HepG2 (cell line): ENCODE data around the gene APC2. TPM values are rescaled to one million over a fixed set of nuclear protein-coding genes. Genes with fewer than 3 reads are reported as not detected.

ENCODE experiments used
- CBX1 ChIP-seq: IDR thresholded peaks from one replicate; pipeline ENCODE4 v1.6.1; 2016; ENCODE audit warnings: antibody characterized with exemption, low read depth
- KLF16 ChIP-seq, 2 experiments: sonication (generic) in 1 of 2; formaldehyde crosslinking in 1 of 2; IDR thresholded peaks; 2 replicates each; pipeline versions ENCODE4 v1.6.1 to v1.8.0; 2016 to 2023; ENCODE audit warnings: missing genetic modification reagents in 2 of 2, missing compliant biosample characterization in 1 of 2
- PPARG ChIP-seq: conservative IDR thresholded peaks from 2 replicates; pipeline ENCODE4 v1.6.1; 2016; ENCODE audit warnings: missing biosample characterization, missing genetic modification reagents
- PRDM4 ChIP-seq: sonication (generic); formaldehyde crosslinking; IDR thresholded peaks from 2 replicates; pipeline ENCODE4 v1.9.0; 2021; ENCODE audit warnings: missing genetic modification reagents, borderline replicate concordance
- REXO4 ChIP-seq: sonication (generic); formaldehyde crosslinking; IDR thresholded peaks from 2 replicates; pipeline ENCODE4 v1.8.0; 2022; ENCODE audit warnings: missing genetic modification reagents, mild to moderate bottlenecking, borderline replicate concordance
- TOE1 ChIP-seq: sonication (generic); formaldehyde crosslinking; IDR thresholded peaks from 2 replicates; pipeline ENCODE4 v1.4.0; 2020; ENCODE audit warnings: mild to moderate bottlenecking, missing genetic modification reagents
- ZFYVE20 ChIP-seq: sonication (generic); formaldehyde crosslinking; IDR thresholded peaks from 2 replicates; pipeline ENCODE4 v1.8.0; 2023; ENCODE audit warnings: low read depth, mild to moderate bottlenecking, moderate library complexity, missing genetic modification reagents, borderline replicate concordance
- ZNF704 ChIP-seq: sonication (generic); formaldehyde crosslinking; IDR thresholded peaks from 2 replicates; pipeline ENCODE4 v1.8.1; 2023; ENCODE audit warnings: mild to moderate bottlenecking, inconsistent platforms, moderate library complexity, missing genetic modification reagents, borderline replicate concordance
- ZNF891 ChIP-seq: sonication (generic); formaldehyde crosslinking; IDR thresholded peaks from 2 replicates; pipeline ENCODE4 v1.5.0; 2020; ENCODE audit warnings: mild to moderate bottlenecking, missing genetic modification reagents
- ZSCAN31 ChIP-seq: sonication (generic); formaldehyde crosslinking; IDR thresholded peaks from 2 replicates; pipeline ENCODE4 v1.5.0; 2020; ENCODE audit warnings: low read depth, mild to moderate bottlenecking, missing genetic modification reagents
- polyA plus RNA-seq, 8 experiments: library from polyadenylated mRNA; depleted of rRNA in 3 of 8; stranded (reverse) in 7 of 8; unstranded in 1 of 8; fragments of >200 nt; fragmentation: Illumina TruSeq in 4 of 8; extraction: Trizol in 4 of 8; gene quantifications; 2 replicates each; pipeline versions ENCODE4 v1.2.1 to v1.2.3, GENCODE V29; 2011 to 2016; ENCODE audit warnings: low read depth in 4 of 8, missing spikeins in 1 of 8, mixed read lengths in 1 of 8; ENCODE audit not compliant: insufficient read depth in 1 of 8
- total RNA-seq, 5 experiments: library from RNA; depleted of rRNA; stranded (reverse); fragments of >200 nt; fragmentation: Illumina TruSeq; extraction: Trizol; gene quantifications; 2 replicates each; pipeline ENCODE4 v1.2.3, GENCODE V29; 2016; ENCODE audit warnings: low read depth in 1 of 5
- TF ChIP-seq, protein P1 (sequence below): sonication (generic); formaldehyde crosslinking; IDR thresholded peaks from one replicate; pipeline ENCODE4 v1.5.1; 2020; ENCODE audit warnings: mild to moderate bottlenecking, missing genetic modification reagents; ENCODE audit errors: not compliant biosample characterization

The APC2 gene
- total and polyA plus RNA-seq, 2 of the 13 experiments (the other 11 are each of a cell fraction or from before 2014, with no cell fraction given) = 0.08 to 0.22 TPM

DNA sequence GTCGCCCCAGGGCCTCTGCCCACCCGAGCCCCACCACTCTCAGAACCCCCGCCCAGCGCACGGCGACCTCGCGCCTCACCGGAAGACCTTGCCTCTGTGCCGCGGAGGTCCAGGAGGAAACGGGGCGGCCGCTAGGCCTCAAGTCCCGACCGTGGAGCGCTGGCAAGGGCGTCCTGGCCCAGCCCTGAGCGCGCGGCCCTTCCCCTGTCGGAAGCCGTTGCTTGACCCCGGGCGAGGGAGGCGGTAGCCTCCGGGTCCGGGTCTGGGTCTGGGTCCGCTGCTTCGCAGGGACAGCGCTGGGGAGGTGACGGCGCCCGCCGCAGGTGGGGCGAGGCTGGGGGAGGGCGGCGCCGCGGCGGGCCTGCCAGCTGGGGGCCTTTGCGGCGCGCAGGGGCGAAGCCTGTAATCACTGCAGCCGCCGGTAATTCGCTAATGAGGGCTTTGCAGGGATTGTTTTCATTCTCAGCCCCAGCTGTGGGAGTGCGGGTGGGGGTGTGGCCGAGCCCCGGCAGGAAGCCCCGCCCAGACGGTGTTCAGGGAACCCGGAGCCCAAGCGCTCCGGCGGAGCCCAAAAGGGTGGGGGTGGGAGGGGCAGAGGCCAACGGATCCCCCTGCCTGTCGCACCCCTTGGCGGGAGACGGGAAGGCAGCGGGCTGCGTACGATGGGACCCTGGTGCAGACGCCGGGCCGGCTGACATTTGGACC lies 20.5 kb downstream of the APC2 start (continued):
- TF ChIP-seq REXO4 (CRISPR knock-in tag) (no peak), ZNF704 (CRISPR knock-in tag) (no peak), PPARG (CRISPR knock-in tag) (no peak), ZFYVE20 (CRISPR knock-in tag) (no peak), CBX1 (no peak), PRDM4 (no peak), TOE1 (CRISPR knock-in tag) (no peak), ZNF891 (CRISPR knock-in tag) (no peak), ZSCAN31 (CRISPR knock-in tag) (no peak), KLF16 (CRISPR knock-in tag; IDR thresholded peaks at IDR 0.05) (0 out of 4 replicates have a peak, but pooled peaks of 1 of the 2 experiments have one; percentile 14)
- TF ChIP-seq, protein P1, sequence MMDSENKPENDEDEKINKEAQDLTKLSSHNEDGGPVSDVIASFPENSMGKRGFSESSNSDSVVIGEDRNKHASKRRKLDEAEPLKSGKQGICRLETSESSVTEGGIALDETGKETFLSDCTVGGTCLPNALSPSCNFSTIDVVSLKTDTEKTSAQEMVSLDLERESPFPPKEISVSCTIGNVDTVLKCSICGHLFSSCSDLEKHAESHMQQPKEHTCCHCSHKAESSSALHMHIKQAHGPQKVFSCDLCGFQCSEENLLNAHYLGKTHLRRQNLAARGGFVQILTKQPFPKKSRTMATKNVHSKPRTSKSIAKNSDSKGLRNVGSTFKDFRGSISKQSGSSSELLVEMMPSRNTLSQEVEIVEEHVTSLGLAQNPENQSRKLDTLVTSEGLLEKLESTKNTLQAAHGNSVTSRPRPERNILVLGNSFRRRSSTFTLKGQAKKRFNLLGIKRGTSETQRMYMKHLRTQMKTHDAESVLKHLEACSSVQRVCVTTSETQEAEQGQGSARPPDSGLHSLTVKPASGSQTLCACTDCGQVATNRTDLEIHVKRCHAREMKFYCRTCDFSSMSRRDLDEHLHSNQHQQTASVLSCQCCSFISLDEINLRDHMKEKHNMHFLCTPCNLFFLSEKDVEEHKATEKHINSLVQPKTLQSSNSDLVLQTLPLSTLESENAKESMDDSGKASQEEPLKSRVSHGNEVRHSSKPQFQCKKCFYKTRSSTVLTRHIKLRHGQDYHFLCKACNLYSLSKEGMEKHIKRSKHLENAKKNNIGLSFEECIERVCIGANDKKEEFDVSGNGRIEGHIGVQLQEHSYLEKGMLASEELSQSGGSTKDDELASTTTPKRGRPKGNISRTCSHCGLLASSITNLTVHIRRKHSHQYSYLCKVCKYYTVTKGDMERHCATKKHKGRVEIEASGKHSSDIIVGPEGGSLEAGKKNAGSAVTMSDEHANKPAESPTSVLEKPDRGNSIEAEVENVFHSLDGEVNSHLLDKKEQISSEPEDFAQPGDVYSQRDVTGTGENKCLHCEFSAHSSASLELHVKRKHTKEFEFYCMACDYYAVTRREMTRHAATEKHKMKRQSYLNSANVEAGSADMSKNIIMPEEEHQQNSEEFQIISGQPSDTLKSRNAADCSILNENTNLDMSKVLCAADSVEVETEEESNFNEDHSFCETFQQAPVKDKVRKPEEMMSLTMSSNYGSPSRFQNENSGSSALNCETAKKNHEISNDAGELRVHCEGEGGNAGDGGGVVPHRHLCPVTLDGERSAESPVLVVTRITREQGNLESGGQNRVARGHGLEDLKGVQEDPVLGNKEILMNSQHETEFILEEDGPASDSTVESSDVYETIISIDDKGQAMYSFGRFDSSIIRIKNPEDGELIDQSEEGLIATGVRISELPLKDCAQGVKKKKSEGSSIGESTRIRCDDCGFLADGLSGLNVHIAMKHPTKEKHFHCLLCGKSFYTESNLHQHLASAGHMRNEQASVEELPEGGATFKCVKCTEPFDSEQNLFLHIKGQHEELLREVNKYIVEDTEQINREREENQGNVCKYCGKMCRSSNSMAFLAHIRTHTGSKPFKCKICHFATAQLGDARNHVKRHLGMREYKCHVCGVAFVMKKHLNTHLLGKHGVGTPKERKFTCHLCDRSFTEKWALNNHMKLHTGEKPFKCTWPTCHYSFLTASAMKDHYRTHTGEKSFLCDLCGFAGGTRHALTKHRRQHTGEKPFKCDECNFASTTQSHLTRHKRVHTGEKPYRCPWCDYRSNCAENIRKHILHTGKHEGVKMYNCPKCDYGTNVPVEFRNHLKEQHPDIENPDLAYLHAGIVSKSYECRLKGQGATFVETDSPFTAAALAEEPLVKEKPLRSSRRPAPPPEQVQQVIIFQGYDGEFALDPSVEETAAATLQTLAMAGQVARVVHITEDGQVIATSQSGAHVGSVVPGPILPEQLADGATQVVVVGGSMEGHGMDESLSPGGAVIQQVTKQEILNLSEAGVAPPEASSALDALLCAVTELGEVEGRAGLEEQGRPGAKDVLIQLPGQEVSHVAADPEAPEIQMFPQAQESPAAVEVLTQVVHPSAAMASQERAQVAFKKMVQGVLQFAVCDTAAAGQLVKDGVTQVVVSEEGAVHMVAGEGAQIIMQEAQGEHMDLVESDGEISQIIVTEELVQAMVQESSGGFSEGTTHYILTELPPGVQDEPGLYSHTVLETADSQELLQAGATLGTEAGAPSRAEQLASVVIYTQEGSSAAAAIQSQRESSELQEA (CRISPR knock-in tag) = peak; percentile 60
